Mucosa of descending colon (tissue), 3 donors: ENCODE data around the gene PRSS12. TPM values are rescaled to one million over a fixed set of nuclear protein-coding genes. Genes with fewer than 3 reads are reported as not detected.

Experiments
- ATAC-seq: fragments of 200-7000 bp; cut with Tn5 transposase; one replicate; pipeline ENCODE4 v1.9.1; 2020; ENCODE audit warnings: mild to moderate bottlenecking, moderate library complexity
- DNase-seq, 3 donors: peaks; one replicate each; pipeline ENCODE4 v3.0.0-alpha.2; 2020
- H3K36me3 ChIP-seq: fragments of 200-600 bp; one replicate; pipeline ENCODE4 v1.8.0; 2021; ENCODE audit warnings: low read depth, mild to moderate bottlenecking
- H3K4me1 ChIP-seq: fragments of 200-600 bp; one replicate; pipeline ENCODE4 v1.8.0; 2021; ENCODE audit warnings: low read depth, mild to moderate bottlenecking
- H3K4me3 ChIP-seq: fragments of 200-600 bp; one replicate; pipeline ENCODE4 v1.8.0; 2021; ENCODE audit warnings: mild to moderate bottlenecking
- H3K9me3 ChIP-seq: fragments of 200-600 bp; one replicate; pipeline ENCODE4 v1.8.0; 2021; ENCODE audit warnings: mild to moderate bottlenecking
- CTCF ChIP-seq: fragments of 200-600 bp; IDR thresholded peaks from one replicate; pipeline ENCODE4 v1.8.0; 2022; ENCODE audit warnings: antibody characterized with exemption, mild to moderate bottlenecking
- intact Hi-C, 2 donors: fragments of 100-400 bp; cut with DNase I in 1 of 2; cut with micrococcal nuclease in 1 of 2; formaldehyde crosslinking; loops; one replicate each; pipeline versions ENCODE4 v1.11.0 to v1.11.1; 2022; cut with DNase I, micrococcal nuclease
- total RNA-seq, 3 donors: library from RNA; stranded (reverse); fragmentation: NEBNext Ultra II Directional in 2 of 3; extraction: Animal tissue kit (Norgen Biotek cat#: 25700) in 2 of 3; gene quantifications; one replicate each; pipeline versions ENCODE4 v1.2.1 to v1.2.4, GENCODE V29; 2021 to 2023
- donor health status: DM: no; HTN: no; CAD: no; lungs with moderate emphysema.
- donor health status: DM: no; HTN: no; CAD: no.
- donor health status: DM: no; HTN: yes; CAD: no.

PRSS12 gene
- total RNA-seq, 3 donors from 2014 or later, result 12.9 to 41.7 (median 31.1) TPM

- Histone ChIP-seq H3K4me1 (no peaks in the 10 kb centered on the region), H3K9me3 (no peaks in the 10 kb centered on the region), H3K36me3 (no peaks in the 10 kb centered on the region), H3K4me3 (no peak overlapping the region)
- intact Hi-C loops, result no loop called here
- ATAC-seq (no peak), DNase-seq (no peak)
- no peak for TF ChIP-seq CTCF
Observed at GRCh38 chr4:118338981-118339765, 13.6 kb downstream of the PRSS12 start.

GRCh38 chr4:118338518-118338917 lies 14.3 kb downstream of the PRSS12 start:
- intact Hi-C loops, result no loop called here
- Histone ChIP-seq H3K36me3 (no peaks in the 10 kb centered on the region), H3K4me1 (no peaks in the 10 kb centered on the region), H3K9me3 (no peaks in the 10 kb centered on the region), H3K4me3 (no peak overlapping the region)
- TF ChIP-seq CTCF, result no peak
- DNase-seq (no peak), ATAC-seq (no peak)

GRCh38 chr4:118337954-118338353 lies 14.8 kb downstream of the PRSS12 start:
- DNase-seq (no peak), ATAC-seq (no peak)
- Histone ChIP-seq H3K4me3 (no peak overlapping the region), H3K4me1 (no peaks in the 10 kb centered on the region), H3K9me3 (no peaks in the 10 kb centered on the region), H3K36me3 (no peaks in the 10 kb centered on the region)
- intact Hi-C loops, result no loop called here
- no peak for TF ChIP-seq CTCF

GRCh38 chr4:118335774-118336173 lies 17.0 kb downstream of the PRSS12 start:
- no peaks in the 10 kb centered on the region for H3K4me1 ChIP-seq
- ATAC-seq (no peak), DNase-seq (no peak)
- no peak overlapping the region for H3K4me3 ChIP-seq
- no peak for TF ChIP-seq CTCF
- intact Hi-C loops, result no loop called here
- no peaks in the 10 kb centered on the region for H3K36me3 ChIP-seq
- H3K9me3 ChIP-seq, result no peaks in the 10 kb centered on the region

- Histone ChIP-seq H3K36me3 (no peaks in the 10 kb centered on the region), H3K4me3 (no peak overlapping the region), H3K9me3 (no peaks in the 10 kb centered on the region), H3K4me1 (no peaks in the 10 kb centered on the region)
- peak; percentile 56 for ATAC-seq
- no peak for TF ChIP-seq CTCF
- no peak for DNase-seq
- intact Hi-C loops, result no loop called here
Observed at GRCh38 chr4:118335324-118335723, 17.5 kb downstream of the PRSS12 start.

- H3K9me3 ChIP-seq, result no peaks in the 10 kb centered on the region
- no peak overlapping the region for H3K4me3 ChIP-seq
- DNase-seq (no peak), ATAC-seq (peak; percentile 71)
- H3K36me3 ChIP-seq, result no peaks in the 10 kb centered on the region
- intact Hi-C loops, result no loop called here
- TF ChIP-seq CTCF, result no peak
- no peaks in the 10 kb centered on the region for H3K4me1 ChIP-seq
Observed at GRCh38 chr4:118331352-118331751, 21.5 kb downstream of the PRSS12 start.
